ENCODE results near the gene AFAP1.

Gene AFAP1

GRCh38 chr4:7760706-7761105 is 179.0 kb downstream of the AFAP1 start:
- ChIA-PET CTCF (interaction anchor here (2.2 kb wide), 1 partner anchor 42 kb away, joined by 16 read pairs; no protein-coding TSS in a partner anchor), POLR2A (no interaction called here)
- DNase-seq (ENCODE audit: extremely low spot score): no peak
- TF ChIP-seq FOXA1 (IDR thresholded peaks at IDR 0.05) (no peak), ZNF384 (IDR thresholded peaks at IDR 0.05) (no peak)

GRCh38 chr4:7760228-7760627 is 179.4 kb downstream of the AFAP1 start:
- CTCF ChIA-PET: interaction anchor here (2.2 kb wide), 1 partner anchor 42 kb away, joined by 16 read pairs; no protein-coding TSS in a partner anchor
- DNase-seq (ENCODE audit: extremely low spot score): no peak

DNA sequence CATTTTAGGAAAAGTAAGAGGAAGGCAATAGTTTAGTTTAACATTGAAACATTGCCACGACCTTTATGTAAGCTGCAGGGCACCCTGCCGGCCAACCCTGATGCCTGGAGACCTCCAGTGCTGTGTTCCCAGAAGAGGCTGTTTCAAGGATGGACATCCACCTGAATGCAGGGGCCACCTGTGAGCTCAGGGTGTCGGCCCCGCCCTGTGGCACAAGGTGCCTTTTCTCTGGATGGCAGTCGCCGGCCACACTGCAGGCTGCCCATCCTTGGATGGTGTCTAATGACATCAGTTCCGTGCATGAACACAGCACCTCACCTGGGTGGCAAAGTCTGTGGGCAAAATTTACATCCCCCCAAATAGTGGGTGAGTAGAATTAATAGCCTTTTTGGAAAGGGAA is 180.0 kb downstream of the AFAP1 start:
- TF ChIP-seq BHLHE40 (IDR thresholded peaks at IDR 0.05; ENCODE audit: borderline replicate concordance): no peak
- no peak for TF ChIP-seq ELF4 (IDR thresholded peaks at IDR 0.05)
- no peak for TF ChIP-seq NFRKB (IDR thresholded peaks at IDR 0.05)
- TF ChIP-seq SUZ12 (IDR thresholded peaks at IDR 0.05): no peak
- TF ChIP-seq SP1 (IDR thresholded peaks at IDR 0.05): no peak
- TF ChIP-seq L3MBTL2 (conservative IDR thresholded peaks at IDR 0.05): no peak
- TF ChIP-seq FOXA1 (IDR thresholded peaks at IDR 0.05): no peak
- no peak for TF ChIP-seq CTBP1 (IDR thresholded peaks at IDR 0.05; ENCODE audit: borderline replicate concordance)
- TF ChIP-seq TARDBP (IDR thresholded peaks at IDR 0.05): no peak
- TF ChIP-seq LEF1 (IDR thresholded peaks at IDR 0.05; ENCODE audit: borderline replicate concordance): no peak
- TF ChIP-seq ARNT (IDR thresholded peaks at IDR 0.05): no peak
- TF ChIP-seq ZNF384 (IDR thresholded peaks at IDR 0.05): no peak
- TF ChIP-seq, protein P1, sequence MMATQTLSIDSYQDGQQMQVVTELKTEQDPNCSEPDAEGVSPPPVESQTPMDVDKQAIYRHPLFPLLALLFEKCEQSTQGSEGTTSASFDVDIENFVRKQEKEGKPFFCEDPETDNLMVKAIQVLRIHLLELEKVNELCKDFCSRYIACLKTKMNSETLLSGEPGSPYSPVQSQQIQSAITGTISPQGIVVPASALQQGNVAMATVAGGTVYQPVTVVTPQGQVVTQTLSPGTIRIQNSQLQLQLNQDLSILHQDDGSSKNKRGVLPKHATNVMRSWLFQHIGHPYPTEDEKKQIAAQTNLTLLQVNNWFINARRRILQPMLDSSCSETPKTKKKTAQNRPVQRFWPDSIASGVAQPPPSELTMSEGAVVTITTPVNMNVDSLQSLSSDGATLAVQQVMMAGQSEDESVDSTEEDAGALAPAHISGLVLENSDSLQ (IDR thresholded peaks at IDR 0.05): no peak
- no peak for TF ChIP-seq HDGF (IDR thresholded peaks at IDR 0.05; ENCODE audit: borderline replicate concordance)
- TF ChIP-seq FOXM1 (IDR thresholded peaks at IDR 0.05; ENCODE audit: borderline replicate concordance): no peak
- TF ChIP-seq FOXK2 (IDR thresholded peaks at IDR 0.05): no peak
- CTCF ChIA-PET: no interaction called here
- POLR2A ChIA-PET: no interaction called here

More at GRCh38 chr4:7760228-7760627, 179.4 kb downstream of the AFAP1 start:
- TF ChIP-seq TARDBP (IDR thresholded peaks at IDR 0.05): no peak
- POLR2A ChIA-PET: no interaction called here

GRCh38 chr4:7759216-7759615 is 180.4 kb downstream of the AFAP1 start:
- ChIA-PET POLR2A (no interaction called here), CTCF (no interaction called here)
- no peak for TF ChIP-seq BHLHE40 (IDR thresholded peaks at IDR 0.05; ENCODE audit: borderline replicate concordance)
- TF ChIP-seq ZNF384 (IDR thresholded peaks at IDR 0.05): no peak
- TF ChIP-seq ELF4 (IDR thresholded peaks at IDR 0.05): no peak
- TF ChIP-seq HDGF (IDR thresholded peaks at IDR 0.05; ENCODE audit: borderline replicate concordance): no peak
- no peak for TF ChIP-seq FOXM1 (IDR thresholded peaks at IDR 0.05; ENCODE audit: borderline replicate concordance)
- no peak for TF ChIP-seq SP1 (IDR thresholded peaks at IDR 0.05)
- TF ChIP-seq L3MBTL2 (conservative IDR thresholded peaks at IDR 0.05): no peak
- TF ChIP-seq CTBP1 (IDR thresholded peaks at IDR 0.05; ENCODE audit: borderline replicate concordance): no peak
- no peak for DNase-seq (ENCODE audit: extremely low spot score)

More for the DNA sequence above, 180.0 kb downstream of the AFAP1 start:
- DNase-seq (ENCODE audit: extremely low spot score): no peak

DNA sequence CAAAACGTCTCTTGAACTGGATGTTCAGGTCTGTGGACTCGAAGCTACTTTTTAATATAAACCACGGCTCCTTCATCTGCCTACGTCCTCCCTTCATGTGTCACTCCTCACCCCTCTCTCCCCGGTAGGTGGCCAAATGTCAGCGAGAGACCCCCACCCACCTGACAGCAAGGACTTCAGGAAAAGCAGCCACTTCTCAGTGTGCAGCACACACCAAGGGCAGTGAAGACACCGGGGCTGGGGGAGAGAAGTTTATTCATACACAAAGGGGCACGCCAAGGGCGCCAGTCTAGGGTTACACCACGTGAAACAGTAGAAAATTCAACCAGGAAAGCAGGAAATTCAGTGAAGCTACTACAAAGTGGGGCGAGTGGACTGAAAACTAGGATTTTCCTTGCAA is 181.2 kb downstream of the AFAP1 start:
- no peak for DNase-seq (ENCODE audit: extremely low spot score)
- no peak for TF ChIP-seq FOXK2 (IDR thresholded peaks at IDR 0.05)
- TF ChIP-seq ZNF384 (IDR thresholded peaks at IDR 0.05): no peak
- ChIA-PET POLR2A (no interaction called here), CTCF (interaction anchor here (0.9 to 1.5 kb wide), 2 partner anchors 44 to 47 kb away, joined by 3 to 5 read pairs; no protein-coding TSS in a partner anchor)

- peak; percentile 69 for DNase-seq (ENCODE audit: extremely low spot score)
- ChIA-PET POLR2A (no interaction called here), CTCF (interaction anchor here (0.9 to 1.5 kb wide), 2 partner anchors 44 to 47 kb away, joined by 3 to 5 read pairs; no protein-coding TSS in a partner anchor)
- TF ChIP-seq, protein P1 (IDR thresholded peaks at IDR 0.05): peak; percentile 92
- TF ChIP-seq ARNT (IDR thresholded peaks at IDR 0.05): no peak
- TF ChIP-seq SUZ12 (IDR thresholded peaks at IDR 0.05): no peak
- no peak for TF ChIP-seq HDGF (IDR thresholded peaks at IDR 0.05; ENCODE audit: borderline replicate concordance)
- TF ChIP-seq FOXA1 (IDR thresholded peaks at IDR 0.05): no peak
- TF ChIP-seq BHLHE40 (IDR thresholded peaks at IDR 0.05; ENCODE audit: borderline replicate concordance): no peak
- TF ChIP-seq FOXM1 (IDR thresholded peaks at IDR 0.05; ENCODE audit: borderline replicate concordance): no peak
- no peak for TF ChIP-seq LEF1 (IDR thresholded peaks at IDR 0.05; ENCODE audit: borderline replicate concordance)
- no peak for TF ChIP-seq FOXK2 (IDR thresholded peaks at IDR 0.05)
- TF ChIP-seq TARDBP (IDR thresholded peaks at IDR 0.05): no peak
- TF ChIP-seq ZNF384 (IDR thresholded peaks at IDR 0.05): no peak
- peak; percentile 37; the same call in 1 of the 2 replicates for TF ChIP-seq L3MBTL2 (conservative IDR thresholded peaks at IDR 0.05)
- no peak for TF ChIP-seq SP1 (IDR thresholded peaks at IDR 0.05)
- TF ChIP-seq CTBP1 (IDR thresholded peaks at IDR 0.05; ENCODE audit: borderline replicate concordance): peak; percentile 65
- TF ChIP-seq ELF4 (IDR thresholded peaks at IDR 0.05): no peak
- no peak for TF ChIP-seq NFRKB (IDR thresholded peaks at IDR 0.05)
Observed at GRCh38 chr4:7757501-7758471, 181.9 kb downstream of the AFAP1 start.
